Measurements from ENCODE around the gene TMEM179.

The TMEM179 gene

DNA sequence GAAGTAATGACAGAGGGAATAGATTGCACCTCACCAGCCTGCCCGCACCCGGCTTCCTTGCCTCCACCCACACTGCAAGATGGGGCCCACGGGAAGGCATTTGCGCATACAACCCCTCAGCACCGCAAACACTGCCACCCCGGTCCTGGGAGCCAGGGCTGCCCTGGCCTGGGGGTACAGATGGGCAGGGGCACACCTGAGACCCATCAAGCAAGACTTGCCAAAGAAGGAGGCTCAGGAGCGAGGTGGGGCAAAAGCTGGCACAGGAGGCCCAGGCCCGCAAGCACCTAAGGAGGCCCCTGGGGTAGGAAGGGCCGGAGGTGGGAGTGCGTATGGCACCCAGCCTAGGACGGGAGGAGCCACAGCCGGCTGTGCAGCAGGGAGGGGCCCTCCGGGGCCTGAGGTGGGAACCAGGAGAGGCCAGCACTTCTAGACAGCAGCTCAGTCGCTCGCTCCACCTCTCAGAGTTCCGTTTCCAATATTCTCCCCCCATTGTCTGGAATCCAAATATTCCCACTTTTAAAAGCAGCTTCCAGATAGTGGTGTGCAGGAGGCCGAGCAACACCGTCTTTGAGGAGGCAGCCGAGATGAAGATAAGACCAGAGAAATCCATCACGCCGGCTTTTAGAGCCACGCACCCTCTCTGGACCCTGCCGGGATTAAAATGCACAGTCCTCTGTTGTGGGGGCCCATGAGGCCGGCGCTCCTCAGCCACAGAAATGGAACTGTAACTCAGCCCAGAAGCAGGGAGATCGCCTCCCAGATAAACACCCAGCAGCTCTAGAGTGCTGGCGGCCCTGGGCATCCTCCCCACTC, 37.2 kb downstream of the TMEM179 start:
- DNase-seq: no peak

DNA sequence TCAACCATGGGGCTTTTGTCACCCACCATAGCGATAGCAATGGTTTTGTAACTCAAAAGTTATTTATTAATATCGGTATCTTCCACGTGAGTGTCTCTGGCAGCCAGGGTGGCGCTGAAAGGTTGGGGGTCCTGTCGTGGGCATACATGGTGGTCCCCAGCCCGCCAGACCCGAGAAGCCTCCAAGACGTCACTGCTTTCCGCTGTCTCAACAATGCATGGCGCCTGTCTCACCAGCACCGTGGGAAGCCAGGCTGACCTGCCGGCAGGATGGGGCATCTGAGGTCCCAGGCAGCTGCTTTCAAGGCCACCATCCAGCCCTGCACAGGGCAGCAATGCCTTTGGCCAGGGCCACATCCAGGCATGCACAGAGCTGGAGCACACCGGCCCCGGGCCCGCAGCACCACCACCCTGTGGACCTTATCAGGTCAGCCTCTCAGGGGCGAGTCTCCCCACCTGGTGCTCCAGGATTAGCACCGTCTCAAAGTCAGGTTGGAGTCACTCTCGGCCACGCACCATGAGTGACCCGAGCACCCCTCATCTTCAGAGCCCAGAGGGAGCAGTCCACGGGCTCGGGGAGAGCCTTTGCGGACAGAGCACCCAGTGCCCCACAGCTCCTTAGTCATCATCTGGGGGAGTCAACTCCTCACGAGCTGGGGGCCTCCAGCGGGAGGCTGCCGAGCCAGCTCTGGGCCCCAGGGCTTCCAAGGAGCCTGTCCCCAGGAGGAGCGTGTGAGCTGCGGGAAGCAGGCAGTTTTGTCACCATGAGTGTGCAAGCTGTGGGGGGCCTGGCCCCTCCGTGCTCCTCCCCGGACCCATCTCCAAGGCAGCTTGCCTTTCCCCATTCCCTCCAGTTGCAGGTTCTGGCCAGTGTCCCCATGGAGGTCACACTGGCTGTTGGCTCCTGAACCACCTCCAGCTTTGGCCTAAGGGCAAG, 39.6 kb downstream of the TMEM179 start:
- DNase-seq: no peak

- peak; percentile 67 for DNase-seq
These were observed 40.6 kb downstream of the TMEM179 start for GRCh38 chr14:104563742-104564615.

- DNase-seq: no peak
These were observed 41.3 kb downstream of the TMEM179 start for GRCh38 chr14:104563191-104563741.

DNA sequence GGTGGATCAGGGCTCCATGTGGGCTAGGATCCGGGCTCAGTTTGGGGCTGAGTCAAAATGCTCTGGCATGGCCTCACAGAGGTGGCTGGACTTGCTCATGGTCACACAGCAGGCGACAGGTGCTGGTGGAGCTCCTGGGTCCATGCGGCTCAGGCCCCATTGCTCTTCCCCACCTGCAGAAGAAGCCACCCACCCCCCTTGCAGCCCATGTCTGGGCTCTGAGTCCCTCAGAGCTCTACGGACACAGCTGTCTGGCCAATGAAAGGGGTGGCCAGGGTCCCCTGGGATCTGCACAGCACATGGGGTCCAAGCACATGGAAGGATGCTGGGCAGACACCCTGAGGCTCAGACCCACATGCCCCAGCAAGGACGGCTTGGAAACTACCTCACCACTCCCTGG, 42.0 kb downstream of the TMEM179 start:
- no peak for DNase-seq

DNA sequence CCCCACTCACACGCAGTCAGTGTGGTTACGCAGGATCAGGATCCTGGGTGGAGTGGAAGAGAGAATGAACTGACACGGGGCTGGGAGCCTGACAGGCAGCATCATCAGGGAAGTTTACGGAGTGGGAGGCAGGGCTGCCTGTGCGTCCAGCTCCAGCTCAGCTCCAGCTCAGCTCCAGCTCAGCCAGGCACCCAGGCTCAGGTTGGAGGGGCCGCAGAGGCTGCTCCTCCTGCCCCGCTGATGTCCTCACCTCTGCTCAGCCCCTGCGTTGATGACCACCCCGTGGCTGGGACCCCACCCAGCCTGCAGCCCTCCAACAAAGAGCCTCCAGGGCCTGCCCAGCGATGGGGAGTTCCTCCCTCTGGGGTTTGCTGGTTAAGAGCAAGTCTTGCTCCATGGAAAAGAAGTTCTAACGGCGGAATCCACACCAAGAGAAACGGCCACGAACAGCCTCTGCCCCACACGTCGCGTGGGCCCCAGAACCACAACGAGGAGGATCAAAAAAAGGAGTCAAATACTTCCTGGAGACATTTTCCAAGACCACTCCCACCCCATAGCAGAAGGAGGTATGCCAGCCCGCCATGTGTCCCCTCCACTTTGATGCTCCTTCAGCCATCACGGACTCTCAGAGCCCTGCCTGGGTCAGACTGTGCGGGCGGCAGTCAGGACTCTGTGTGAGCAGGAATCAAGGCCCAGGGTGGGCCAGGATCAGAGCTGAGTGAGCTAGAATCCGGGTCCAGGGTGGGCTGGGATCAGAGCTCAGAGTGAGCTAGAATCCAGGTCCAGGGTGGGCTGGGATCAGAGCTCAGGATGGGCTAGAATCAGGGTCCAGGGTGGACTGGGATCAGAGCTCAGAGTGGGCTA, 42.7 kb downstream of the TMEM179 start:
- DNase-seq: no peak

DNA sequence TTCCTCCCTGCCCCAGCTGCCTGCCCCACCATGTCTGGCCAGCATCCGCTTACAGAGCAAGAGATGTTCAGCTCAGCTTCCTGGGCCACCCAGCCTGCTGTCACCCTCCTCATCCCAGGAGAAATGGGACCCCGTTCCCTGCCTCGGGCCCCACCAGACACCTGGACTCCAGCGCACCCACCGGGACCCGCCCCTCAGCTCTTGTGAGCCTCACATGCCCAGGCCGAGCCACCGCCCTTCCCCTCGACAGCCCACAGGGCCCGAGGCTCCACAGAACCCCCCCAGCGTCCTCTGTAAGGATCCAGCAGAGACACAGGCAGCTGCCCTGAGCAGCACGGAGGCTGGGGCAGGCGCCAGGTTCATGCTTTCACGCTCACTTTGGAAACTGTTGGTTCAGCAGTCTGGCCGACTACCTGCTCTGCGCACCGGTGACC, 43.4 kb downstream of the TMEM179 start:
- no peak for DNase-seq

DNA sequence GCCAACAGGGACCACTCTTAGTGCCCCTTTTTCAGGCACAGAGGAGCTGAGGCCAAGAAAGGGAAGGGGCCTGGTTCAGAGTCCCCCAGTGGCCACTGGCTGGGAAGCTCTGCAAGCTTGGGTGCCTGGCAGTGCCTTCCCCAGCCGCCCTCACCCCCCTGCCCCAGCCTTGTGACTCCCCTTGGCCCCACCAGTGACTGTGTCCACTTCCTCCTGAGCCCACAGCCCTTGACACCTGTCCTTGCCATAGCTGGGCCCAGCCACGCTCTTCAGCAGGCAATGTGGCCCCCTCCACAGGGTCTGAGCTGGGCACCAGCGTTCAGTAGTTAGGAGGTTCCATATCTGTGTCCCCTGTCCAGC, 44.0 kb downstream of the TMEM179 start:
- no peak for DNase-seq

DNA sequence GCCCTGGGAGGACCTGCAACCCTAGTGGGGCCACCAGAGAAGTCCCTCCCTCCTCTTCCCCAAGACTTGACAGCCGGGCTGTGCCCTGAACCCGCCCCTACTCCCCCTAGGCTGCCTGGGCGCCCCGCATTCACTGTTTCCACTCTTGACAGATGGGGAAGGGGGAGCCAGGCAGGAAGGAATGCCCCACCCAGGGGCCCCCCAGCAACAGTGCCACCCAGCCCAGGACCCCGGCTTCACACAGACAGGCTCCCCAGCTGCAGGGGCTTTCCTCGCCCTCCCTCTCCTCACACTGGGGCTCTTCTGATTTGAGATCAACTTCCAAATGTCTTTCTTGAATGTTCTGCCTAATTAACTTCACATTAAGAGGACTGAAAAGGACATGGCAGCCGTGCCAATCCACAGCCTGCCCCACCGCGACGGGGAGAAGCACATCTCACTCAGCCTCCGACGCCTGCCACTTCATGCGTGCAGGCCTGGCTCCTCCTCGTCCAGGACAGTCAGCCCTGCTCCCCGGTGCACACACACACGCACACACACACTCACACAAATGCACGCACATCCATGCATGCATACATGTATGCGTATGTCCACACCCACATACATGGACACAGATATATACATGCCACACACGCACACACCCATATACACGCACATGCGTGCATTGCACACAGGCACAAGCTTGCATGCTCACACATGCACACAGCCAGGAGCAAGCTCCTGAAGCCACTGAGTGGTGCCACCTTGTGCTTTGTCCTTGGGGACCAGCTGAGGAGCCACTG, 44.6 kb downstream of the TMEM179 start:
- DNase-seq: no peak

DNA sequence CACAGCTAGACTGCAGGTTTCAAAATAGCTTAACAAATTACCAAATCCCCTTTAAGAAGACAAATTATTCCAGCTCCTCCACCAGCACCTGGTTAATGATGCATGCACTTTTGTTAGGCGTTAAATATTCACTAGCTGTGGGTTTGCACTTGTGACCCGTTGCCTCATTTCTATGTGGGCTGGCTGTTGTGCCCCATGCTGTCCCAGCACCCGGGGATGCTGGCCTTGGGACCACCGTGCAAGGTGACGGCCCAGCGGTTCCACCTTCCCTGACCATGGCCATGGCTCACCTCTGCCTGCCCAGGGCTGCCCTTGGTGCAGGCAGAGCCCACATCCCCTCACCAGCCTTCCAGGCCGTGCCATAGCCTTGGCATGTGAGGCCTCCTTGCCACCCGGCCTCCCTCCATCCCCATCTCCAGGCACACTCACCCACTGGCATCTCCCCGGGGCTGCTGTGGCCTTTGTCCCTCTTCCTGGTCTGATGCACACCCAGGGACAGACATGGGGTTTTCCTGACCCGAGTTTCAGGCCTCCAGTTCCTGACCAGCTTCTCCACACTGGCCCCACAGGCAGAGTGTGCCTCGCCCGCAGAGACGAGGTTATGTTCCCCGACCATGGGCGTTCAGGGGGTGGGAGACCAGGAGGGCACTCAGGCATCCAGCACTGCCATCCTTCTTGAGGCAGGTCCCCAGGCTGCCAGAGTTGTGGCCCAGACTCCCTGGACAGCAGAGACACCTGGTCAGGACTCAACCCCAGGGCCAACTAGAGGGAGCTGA, 45.4 kb downstream of the TMEM179 start:
- DNase-seq: no peak

GRCh38 chr14:104558231-104559027, 46.1 kb downstream of the TMEM179 start:
- no peak for DNase-seq

DNA sequence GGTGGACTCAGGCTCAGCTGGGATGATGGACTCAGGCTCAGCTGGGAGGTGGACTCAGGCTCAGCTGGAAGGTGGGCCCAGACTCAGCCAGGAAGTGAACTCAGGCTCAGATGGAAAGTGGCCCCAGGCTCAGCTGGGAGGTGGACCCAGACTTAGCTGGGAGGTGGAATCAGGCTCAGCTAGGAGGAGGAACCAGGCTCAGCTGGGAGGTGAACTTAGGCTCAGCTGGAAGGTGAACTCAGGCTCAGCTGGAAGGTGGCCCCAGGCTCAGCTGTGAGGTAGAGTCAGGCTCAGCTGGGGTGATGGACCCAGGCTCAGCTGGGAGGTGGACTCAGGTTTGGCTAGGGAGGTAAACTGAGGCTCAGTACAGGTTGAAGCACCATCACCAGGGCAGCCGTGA, 46.8 kb downstream of the TMEM179 start:
- no peak for DNase-seq

GRCh38 chr14:104557086-104557485, 47.5 kb downstream of the TMEM179 start:
- no peak for DNase-seq

- no peak for DNase-seq
These were observed 48.1 kb downstream of the TMEM179 start for GRCh38 chr14:104556256-104557021.

- no peak for DNase-seq
These were observed 48.9 kb downstream of the TMEM179 start for GRCh38 chr14:104555430-104556255.

- DNase-seq: no peak
These were observed 49.8 kb downstream of the TMEM179 start for GRCh38 chr14:104554608-104555429.
